ENCODE data around the gene B4GALT3. TPM values are rescaled to one million over a fixed set of nuclear protein-coding genes. Genes with fewer than 3 reads are reported as not detected.

The B4GALT3 gene
- total RNA-seq, 2 donors from 2014 or later = 55.9 to 56.5 TPM

GRCh38 chr1:161172349-161172748 lies 5.0 kb downstream of the B4GALT3 start:
- H3K27me3 Mint-ChIP-seq (ENCODE audit: low read depth) = no peaks in the 10 kb centered on the region
- H3K4me1 Mint-ChIP-seq (ENCODE audit: low read depth) = peaks cover 53% of the 10 kb centered on the region
- DNase-seq = no peak
- H3K27ac Mint-ChIP-seq = peak overlapping the region; percentile 79
- H3K36me3 Mint-ChIP-seq (ENCODE audit: insufficient read depth in 2 of 2) = peaks cover 11 to 33% of the 10 kb centered on the region in 2 donors
- H3K9me3 Mint-ChIP-seq = no peaks in the 10 kb centered on the region
- no peak for ATAC-seq (replicated peaks in 1 of 2)
- H3K4me3 Mint-ChIP-seq = no peak overlapping the region

- H3K4me3 Mint-ChIP-seq = no peak overlapping the region
Measured at GRCh38 chr1:161171696-161172095, 5.6 kb downstream of the B4GALT3 start.

GRCh38 chr1:161171191-161171590 lies 6.1 kb downstream of the B4GALT3 start:
- Mint-ChIP-seq H3K4me3 (no peak overlapping the region), H3K27me3 (ENCODE audit: low read depth) (no peaks in the 10 kb centered on the region), H3K36me3 (ENCODE audit: insufficient read depth in 2 of 2) (peaks cover 8 to 35% of the 10 kb centered on the region in 2 donors), H3K27ac (peak overlapping the region; percentile 68), H3K4me1 (ENCODE audit: low read depth) (peaks cover 57% of the 10 kb centered on the region), H3K9me3 (no peaks in the 10 kb centered on the region)
- DNase-seq (no peak), ATAC-seq (replicated peaks in 1 of 2) (no peak)

More at GRCh38 chr1:161171696-161172095, 5.6 kb downstream of the B4GALT3 start:
- peak overlapping the region; percentile 79 for H3K27ac Mint-ChIP-seq
- no peak for DNase-seq
- H3K36me3 Mint-ChIP-seq (ENCODE audit: insufficient read depth in 2 of 2) = peaks cover 9 to 35% of the 10 kb centered on the region in 2 donors
- peaks cover 58% of the 10 kb centered on the region for H3K4me1 Mint-ChIP-seq (ENCODE audit: low read depth)
- ATAC-seq (replicated peaks in 1 of 2) = no peak
- H3K27me3 Mint-ChIP-seq (ENCODE audit: low read depth) = no peaks in the 10 kb centered on the region
- H3K9me3 Mint-ChIP-seq = no peaks in the 10 kb centered on the region

GRCh38 chr1:161168906-161169305 lies 8.4 kb downstream of the B4GALT3 start:
- peaks cover 5 to 23% of the 10 kb centered on the region in 2 donors for H3K36me3 Mint-ChIP-seq (ENCODE audit: insufficient read depth in 2 of 2)
- peak overlapping the region in 1 of 2 donors; percentile 27 for H3K4me3 Mint-ChIP-seq
- ATAC-seq (replicated peaks in 1 of 2) = no peak
- H3K27ac Mint-ChIP-seq = no peak overlapping the region
- H3K27me3 Mint-ChIP-seq (ENCODE audit: low read depth) = no peaks in the 10 kb centered on the region
- DNase-seq = no peak
- H3K4me1 Mint-ChIP-seq (ENCODE audit: low read depth) = peaks cover 45% of the 10 kb centered on the region
- no peaks in the 10 kb centered on the region for H3K9me3 Mint-ChIP-seq

- H3K36me3 Mint-ChIP-seq (ENCODE audit: insufficient read depth in 2 of 2) = peaks cover 2 to 14% of the 10 kb centered on the region in 2 donors
- peak overlapping the region; percentile 92 for H3K27ac Mint-ChIP-seq
- no peak for DNase-seq
- ATAC-seq (replicated peaks in 1 of 2) = peak in 1 of 2 donors; percentile 2
- H3K9me3 Mint-ChIP-seq = no peaks in the 10 kb centered on the region
- H3K4me3 Mint-ChIP-seq = peak overlapping the region; percentile 92 to 96
- no peaks in the 10 kb centered on the region for H3K27me3 Mint-ChIP-seq (ENCODE audit: low read depth)
- H3K4me1 Mint-ChIP-seq (ENCODE audit: low read depth) = peaks cover 50% of the 10 kb centered on the region
Measured at GRCh38 chr1:161166669-161167548, 10.4 kb downstream of the B4GALT3 start.

- Mint-ChIP-seq H3K4me3 (peak within 1 kb of the TSS; percentile 92 to 96), H3K36me3 (ENCODE audit: insufficient read depth in 2 of 2) (peaks cover 0 to 13% of the 10 kb centered on the region in 2 donors), H3K27me3 (ENCODE audit: low read depth) (no peaks in the 10 kb centered on the region), H3K9me3 (no peaks in the 10 kb centered on the region), H3K4me1 (ENCODE audit: low read depth) (peaks cover 58% of the 10 kb centered on the region), H3K27ac (peak within 1 kb of the TSS; percentile 92)
- ATAC-seq (replicated peaks in 1 of 2) (peak; percentile 95), DNase-seq (peak; percentile 93 to 97)
Measured at GRCh38 chr1:161165742-161166668, 11.3 kb downstream of the B4GALT3 start, which contains the start of gene PPOX. PPOX (plus strand) TSS chr1:161166426; CDS start chr1:161166848, 422 bp downstream.

GRCh38 chr1:161164901-161165610 lies 12.3 kb downstream of the B4GALT3 start:
- Mint-ChIP-seq H3K4me1 (ENCODE audit: low read depth) (peaks cover 67% of the 10 kb centered on the region), H3K36me3 (ENCODE audit: insufficient read depth in 2 of 2) (peaks cover 0 to 13% of the 10 kb centered on the region in 2 donors), H3K4me3 (peak overlapping the region; percentile 49 to 92), H3K27ac (peak overlapping the region; percentile 35), H3K9me3 (no peaks in the 10 kb centered on the region), H3K27me3 (ENCODE audit: low read depth) (no peaks in the 10 kb centered on the region)
- ATAC-seq (replicated peaks in 1 of 2) (no peak), DNase-seq (no peak)

- Mint-ChIP-seq H3K4me3 (no peak overlapping the region), H3K9me3 (no peaks in the 10 kb centered on the region), H3K27ac (no peak overlapping the region), H3K27me3 (ENCODE audit: low read depth) (no peaks in the 10 kb centered on the region), H3K4me1 (ENCODE audit: low read depth) (peaks cover 74% of the 10 kb centered on the region), H3K36me3 (ENCODE audit: insufficient read depth in 2 of 2) (peaks cover 0 to 14% of the 10 kb centered on the region in 2 donors)
- ATAC-seq (replicated peaks in 1 of 2) (no peak), DNase-seq (no peak)
Measured at GRCh38 chr1:161163793-161164192, 13.5 kb downstream of the B4GALT3 start.

GRCh38 chr1:161162806-161163205 lies 14.5 kb downstream of the B4GALT3 start:
- Mint-ChIP-seq H3K4me3 (no peak overlapping the region), H3K27ac (peak overlapping the region; percentile 27), H3K36me3 (ENCODE audit: insufficient read depth in 2 of 2) (peaks cover 0 to 19% of the 10 kb centered on the region in 2 donors), H3K9me3 (no peaks in the 10 kb centered on the region), H3K27me3 (ENCODE audit: low read depth) (no peaks in the 10 kb centered on the region), H3K4me1 (ENCODE audit: low read depth) (peaks cover 77% of the 10 kb centered on the region)
- no peak for ATAC-seq (replicated peaks in 1 of 2)
- no peak for DNase-seq

- Mint-ChIP-seq H3K27me3 (ENCODE audit: low read depth) (no peaks in the 10 kb centered on the region), H3K27ac (no peak overlapping the region), H3K4me3 (peak overlapping the region in 1 of 2 donors; percentile 6), H3K4me1 (ENCODE audit: low read depth) (peaks cover 70% of the 10 kb centered on the region), H3K36me3 (ENCODE audit: insufficient read depth in 2 of 2) (peaks cover 0 to 19% of the 10 kb centered on the region in 2 donors), H3K9me3 (no peaks in the 10 kb centered on the region)
- no peak for DNase-seq
- ATAC-seq (replicated peaks in 1 of 2) = no peak
Measured at GRCh38 chr1:161162052-161162451, 15.3 kb downstream of the B4GALT3 start.

- H3K27ac Mint-ChIP-seq = no peak overlapping the region
- no peak for DNase-seq
- peaks cover 0 to 16% of the 10 kb centered on the region in 2 donors for H3K36me3 Mint-ChIP-seq (ENCODE audit: insufficient read depth in 2 of 2)
- H3K4me3 Mint-ChIP-seq = peak overlapping the region in 1 of 2 donors; percentile 6
- peaks cover 66% of the 10 kb centered on the region for H3K4me1 Mint-ChIP-seq (ENCODE audit: low read depth)
- no peak for ATAC-seq (replicated peaks in 1 of 2)
- no peaks in the 10 kb centered on the region for H3K27me3 Mint-ChIP-seq (ENCODE audit: low read depth)
- H3K9me3 Mint-ChIP-seq = no peaks in the 10 kb centered on the region
Measured at GRCh38 chr1:161161652-161162051, 15.7 kb downstream of the B4GALT3 start.

- ATAC-seq (replicated peaks in 1 of 2) (no peak), DNase-seq (no peak)
- Mint-ChIP-seq H3K4me3 (peak overlapping the region; percentile 79 to 82), H3K36me3 (ENCODE audit: insufficient read depth in 2 of 2) (peaks cover 0 to 16% of the 10 kb centered on the region in 2 donors), H3K4me1 (ENCODE audit: low read depth) (peaks cover 67% of the 10 kb centered on the region), H3K27me3 (ENCODE audit: low read depth) (no peaks in the 10 kb centered on the region), H3K27ac (no peak overlapping the region), H3K9me3 (no peaks in the 10 kb centered on the region)
Measured at GRCh38 chr1:161160671-161161145, 16.6 kb downstream of the B4GALT3 start.
